PFSK-1 (cell line): ENCODE measurements around the gene CELA2A.

Source experiments
- FOXP2 ChIP-seq: optimal IDR thresholded peaks from 2 replicates; pipeline ENCODE3; 2011; ENCODE audit warnings: borderline replicate concordance, control low read depth, inconsistent platforms; ENCODE audit not compliant: insufficient read depth; ENCODE audit errors: extremely low read length, extremely low read depth
- POLR2AphosphoS5 ChIP-seq: IDR thresholded peaks from 2 replicates; pipeline ENCODE4 v1.6.1; 2012; ENCODE audit warnings: low read depth, mild to moderate bottlenecking, control low read depth, low read length, moderate library complexity
- SIN3A ChIP-seq: IDR thresholded peaks from 2 replicates; pipeline ENCODE4 v1.6.1; 2012; ENCODE audit warnings: mild to moderate bottlenecking, low read length, moderate library complexity, borderline replicate concordance; ENCODE audit not compliant: insufficient read depth
- TAF1 ChIP-seq: IDR thresholded peaks from 2 replicates; pipeline ENCODE4 v1.6.1; 2012; ENCODE audit warnings: low read length, control low read depth, borderline replicate concordance; ENCODE audit not compliant: insufficient read depth
- TF ChIP-seq, protein P1 (sequence below), 2 experiments: IDR thresholded peaks; 2 replicates each; pipeline versions ENCODE4 v1.6.1 to v1.8.0; 2011 to 2012; ENCODE audit warnings: low read depth in 2 of 2, low read length in 2 of 2, control low read depth in 1 of 2, inconsistent platforms in 1 of 2, mild to moderate bottlenecking in 1 of 2, moderate library complexity in 1 of 2; ENCODE audit not compliant: insufficient read depth in 1 of 2

CELA2A gene

DNA sequence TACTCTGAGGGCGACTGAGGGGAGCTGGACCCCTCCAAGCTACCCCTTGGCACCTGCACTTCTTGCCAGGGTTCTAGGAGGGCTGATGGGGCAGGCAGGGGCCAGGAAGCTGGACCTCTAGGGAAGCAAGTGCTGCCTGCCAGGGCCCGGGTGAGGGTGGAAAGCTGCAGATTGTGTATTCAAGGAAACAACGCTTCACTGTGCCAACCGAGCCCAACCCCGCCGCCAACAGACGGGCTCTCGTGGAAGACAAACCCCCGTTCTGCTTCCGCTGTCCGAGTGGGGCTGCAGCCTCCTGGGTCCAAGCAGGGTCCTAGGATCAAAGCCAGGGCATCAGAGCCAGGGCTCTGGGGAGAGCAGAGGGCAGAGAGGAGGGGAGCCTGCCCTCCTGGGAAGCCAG, 43.7 kb upstream of the CELA2A start:
- TF ChIP-seq TAF1 (no peak), SIN3A (no peak), FOXP2 (no peak), POLR2AphosphoS5 (no peak)
- TF ChIP-seq, protein P1, sequence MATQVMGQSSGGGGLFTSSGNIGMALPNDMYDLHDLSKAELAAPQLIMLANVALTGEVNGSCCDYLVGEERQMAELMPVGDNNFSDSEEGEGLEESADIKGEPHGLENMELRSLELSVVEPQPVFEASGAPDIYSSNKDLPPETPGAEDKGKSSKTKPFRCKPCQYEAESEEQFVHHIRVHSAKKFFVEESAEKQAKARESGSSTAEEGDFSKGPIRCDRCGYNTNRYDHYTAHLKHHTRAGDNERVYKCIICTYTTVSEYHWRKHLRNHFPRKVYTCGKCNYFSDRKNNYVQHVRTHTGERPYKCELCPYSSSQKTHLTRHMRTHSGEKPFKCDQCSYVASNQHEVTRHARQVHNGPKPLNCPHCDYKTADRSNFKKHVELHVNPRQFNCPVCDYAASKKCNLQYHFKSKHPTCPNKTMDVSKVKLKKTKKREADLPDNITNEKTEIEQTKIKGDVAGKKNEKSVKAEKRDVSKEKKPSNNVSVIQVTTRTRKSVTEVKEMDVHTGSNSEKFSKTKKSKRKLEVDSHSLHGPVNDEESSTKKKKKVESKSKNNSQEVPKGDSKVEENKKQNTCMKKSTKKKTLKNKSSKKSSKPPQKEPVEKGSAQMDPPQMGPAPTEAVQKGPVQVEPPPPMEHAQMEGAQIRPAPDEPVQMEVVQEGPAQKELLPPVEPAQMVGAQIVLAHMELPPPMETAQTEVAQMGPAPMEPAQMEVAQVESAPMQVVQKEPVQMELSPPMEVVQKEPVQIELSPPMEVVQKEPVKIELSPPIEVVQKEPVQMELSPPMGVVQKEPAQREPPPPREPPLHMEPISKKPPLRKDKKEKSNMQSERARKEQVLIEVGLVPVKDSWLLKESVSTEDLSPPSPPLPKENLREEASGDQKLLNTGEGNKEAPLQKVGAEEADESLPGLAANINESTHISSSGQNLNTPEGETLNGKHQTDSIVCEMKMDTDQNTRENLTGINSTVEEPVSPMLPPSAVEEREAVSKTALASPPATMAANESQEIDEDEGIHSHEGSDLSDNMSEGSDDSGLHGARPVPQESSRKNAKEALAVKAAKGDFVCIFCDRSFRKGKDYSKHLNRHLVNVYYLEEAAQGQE (IDR thresholded peaks at IDR 0.05; ENCODE audit: insufficient read depth in 1 of 2, low read depth in 2 of 2, low read length in 2 of 2), result no peak

DNA sequence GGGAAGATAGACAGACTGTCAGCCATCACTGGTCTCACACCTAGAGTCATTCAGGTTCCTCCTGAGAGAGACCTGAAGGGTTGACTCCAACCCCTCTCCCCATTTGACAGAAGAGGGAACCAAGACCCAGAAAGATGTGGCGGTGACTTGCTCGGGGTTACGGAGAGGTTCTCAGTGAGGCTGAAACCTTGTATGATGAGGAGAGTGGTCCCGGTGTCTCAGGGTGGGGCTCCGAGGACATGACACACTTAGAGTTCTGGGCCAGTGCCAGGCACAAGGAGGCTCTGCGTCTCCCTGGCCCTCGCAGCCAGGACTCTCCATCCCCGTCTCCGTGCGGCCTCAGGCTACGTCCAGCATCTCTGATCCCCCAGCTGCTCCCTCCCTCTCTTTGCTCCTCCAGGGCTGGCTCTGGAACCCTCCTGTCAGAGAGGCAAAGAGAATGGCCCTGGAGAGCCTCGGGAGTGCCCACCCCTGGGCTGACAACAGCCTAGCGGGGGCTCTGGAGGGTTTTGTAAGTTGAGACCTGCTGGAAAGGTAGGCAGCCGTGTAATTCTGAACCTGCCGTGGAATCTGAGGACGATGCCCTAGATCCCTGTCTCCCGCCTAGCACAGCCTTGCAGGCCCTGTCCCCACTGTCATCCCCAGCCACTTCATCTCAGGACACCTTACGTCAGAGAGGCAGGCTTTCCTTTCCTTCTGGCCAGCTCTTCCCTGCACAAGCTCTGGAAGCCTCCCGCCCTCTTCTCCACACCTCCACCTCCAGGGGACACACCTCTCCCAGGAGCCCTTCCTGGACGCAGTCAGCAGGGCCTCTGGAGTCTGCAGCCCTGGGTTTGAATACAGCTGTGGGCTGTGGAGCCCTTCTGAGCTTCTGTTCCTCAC, 42.7 kb upstream of the CELA2A start:
- TF ChIP-seq TAF1 (no peak), SIN3A (no peak), FOXP2 (no peak), POLR2AphosphoS5 (no peak)
- TF ChIP-seq, protein P1 (IDR thresholded peaks at IDR 0.05; ENCODE audit: insufficient read depth in 1 of 2, low read depth in 2 of 2, low read length in 2 of 2), result no peak

- TF ChIP-seq TAF1 (no peak), POLR2AphosphoS5 (no peak), SIN3A (no peak), FOXP2 (no peak)
- TF ChIP-seq, protein P1 (IDR thresholded peaks at IDR 0.05; ENCODE audit: insufficient read depth in 1 of 2, low read depth in 2 of 2, low read length in 2 of 2), result no peak
These were observed 42.0 kb upstream of the CELA2A start for GRCh38 chr1:15414445-15414983.

- TF ChIP-seq TAF1, result no peak
- no peak for TF ChIP-seq SIN3A
- no peak for TF ChIP-seq FOXP2
- no peak for TF ChIP-seq POLR2AphosphoS5
- TF ChIP-seq, protein P1 (IDR thresholded peaks at IDR 0.05; ENCODE audit: insufficient read depth in 1 of 2, low read depth in 2 of 2, low read length in 2 of 2), result no peak
These were observed 39.2 kb upstream of the CELA2A start for GRCh38 chr1:15417059-15417934.
